BLaER1 (cell line): ENCODE results near the gene PTBP3.
"Not testable (repeated sequence)": the region's sequence is repeated elsewhere in the genome, so short reads cannot be mapped to it uniquely, and the experiment has no call there.

ENCODE experiments used
- H3K27ac ChIP-seq: shearing (Covaris generic); formaldehyde crosslinking; 2 replicates; pipeline ENCODE4 v1.8.1; 2022
- H3K27me3 ChIP-seq: shearing (Covaris generic); formaldehyde crosslinking; 2 replicates; pipeline ENCODE4 v1.8.1; 2022
- H3K36me3 ChIP-seq: shearing (Covaris generic); formaldehyde crosslinking; 2 replicates; pipeline ENCODE4 v1.8.1; 2022
- H3K4me1 ChIP-seq: shearing (Covaris generic); formaldehyde crosslinking; 2 replicates; pipeline ENCODE4 v1.8.1; 2022
- H3K4me2 ChIP-seq: shearing (Covaris generic); formaldehyde crosslinking; 2 replicates; pipeline ENCODE4 v1.8.1; 2022
- H3K4me3 ChIP-seq: shearing (Covaris generic); formaldehyde crosslinking; 2 replicates; pipeline ENCODE4 v1.8.1; 2022
- H3K9ac ChIP-seq: shearing (Covaris generic); formaldehyde crosslinking; 2 replicates; pipeline ENCODE4 v1.8.1; 2022
- H3K9me3 ChIP-seq: shearing (Covaris generic); formaldehyde crosslinking; 2 replicates; pipeline ENCODE4 v1.8.1; 2022
- H4K20me1 ChIP-seq: shearing (Covaris generic); formaldehyde crosslinking; 2 replicates; pipeline ENCODE4 v1.8.1; 2022
- Cebpa-rat ChIP-seq: shearing (Covaris generic); IDR thresholded peaks from 2 replicates; pipeline ENCODE4 v1.8.1; 2022

PTBP3 gene

DNA sequence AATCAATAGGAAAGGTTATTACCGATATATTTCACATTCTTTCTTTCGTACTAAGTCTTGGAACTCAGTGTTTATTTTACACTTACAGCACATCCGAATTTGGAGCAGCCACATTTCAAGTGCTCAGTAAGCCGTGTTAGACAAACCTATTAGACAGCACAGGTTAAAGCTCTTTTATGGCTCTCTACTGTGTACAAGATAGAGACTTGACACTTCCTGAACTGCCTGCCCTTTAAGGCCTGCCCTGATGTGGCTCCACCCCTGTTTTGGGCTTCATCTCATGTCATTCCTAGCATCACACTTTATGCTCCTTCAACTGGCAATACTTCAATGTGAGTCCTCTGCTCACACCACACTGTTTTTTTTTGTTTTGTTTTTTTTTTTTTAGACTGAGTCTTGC lies 134.8 kb downstream of the PTBP3 start:
- no peak overlapping the region for H3K4me2 ChIP-seq
- H3K4me3 ChIP-seq: no peak overlapping the region
- peaks cover 6% of the 10 kb centered on the region; the same call in 1 of the 2 replicates for H3K4me1 ChIP-seq
- H3K27ac ChIP-seq: no peak overlapping the region
- no peaks in the 10 kb centered on the region for H3K9me3 ChIP-seq
- H3K36me3 ChIP-seq: no peaks in the 10 kb centered on the region
- no peak for TF ChIP-seq Cebpa-rat
- H4K20me1 ChIP-seq: no peaks in the 10 kb centered on the region
- H3K27me3 ChIP-seq: no peaks in the 10 kb centered on the region
- no peak overlapping the region for H3K9ac ChIP-seq

DNA sequence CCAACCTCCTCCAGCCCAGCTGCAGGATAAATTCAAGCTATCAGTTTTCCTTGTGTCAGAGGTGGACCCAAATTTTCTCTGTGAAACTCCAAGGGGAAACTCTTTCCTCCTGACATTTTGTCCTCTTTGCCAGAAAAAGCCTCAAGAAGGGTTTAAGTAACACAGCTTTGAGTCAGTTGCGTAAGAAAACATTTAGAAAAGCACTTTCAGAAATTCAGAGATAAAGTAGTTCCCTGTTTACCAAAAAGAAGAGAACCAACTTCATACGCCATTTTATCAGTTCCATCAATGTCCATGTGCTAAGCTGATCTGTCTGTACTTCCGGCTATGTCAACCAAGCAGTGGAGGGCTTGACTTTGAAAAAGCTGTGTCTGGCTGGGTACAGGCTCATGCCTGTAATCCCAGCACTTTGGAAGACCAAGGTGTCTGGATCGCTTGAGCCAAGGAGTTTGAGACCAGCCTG lies 138.4 kb downstream of the PTBP3 start:
- Histone ChIP-seq H3K27me3 (no peaks in the 10 kb centered on the region), H3K36me3 (no peaks in the 10 kb centered on the region), H4K20me1 (no peaks in the 10 kb centered on the region), H3K4me2 (no peak overlapping the region), H3K27ac (no peak overlapping the region), H3K4me1 (peaks cover 6% of the 10 kb centered on the region; the same call in 1 of the 2 replicates), H3K9ac (no peak overlapping the region), H3K9me3 (no peaks in the 10 kb centered on the region), H3K4me3 (no peak overlapping the region)
- TF ChIP-seq Cebpa-rat: no peak

DNA sequence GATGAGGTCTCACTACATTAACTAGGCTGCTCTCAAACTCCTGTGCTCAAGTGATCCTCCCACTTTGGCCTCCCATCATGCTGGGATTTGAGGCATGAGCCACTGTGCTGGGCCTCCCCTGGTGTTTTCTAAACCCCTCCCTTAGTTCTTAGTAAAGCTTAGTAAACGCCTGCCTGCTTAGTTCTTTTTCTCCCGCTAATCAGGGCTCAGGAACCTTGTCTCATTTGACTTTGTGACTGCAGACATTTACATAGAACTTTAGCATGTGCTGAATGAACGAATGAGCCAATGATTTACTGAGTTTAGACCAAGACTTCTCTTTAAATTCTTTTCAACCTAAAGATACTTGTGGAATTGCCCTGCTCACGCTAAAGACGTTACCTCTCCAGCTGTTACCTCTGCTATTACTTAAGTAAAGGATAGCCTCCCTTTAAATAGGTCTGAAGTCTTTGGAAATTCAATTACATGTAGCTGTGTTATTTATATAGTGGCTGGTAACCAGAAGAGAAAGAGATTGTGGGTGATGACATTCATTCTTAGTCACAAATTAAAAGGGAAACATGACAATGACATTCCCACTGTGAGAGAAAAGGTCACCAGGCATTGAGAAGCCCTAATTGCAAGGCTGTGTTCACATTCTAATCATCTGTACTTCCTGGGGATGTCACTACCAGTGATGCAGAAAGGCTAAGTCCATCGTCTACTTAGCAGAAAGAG lies 139.7 kb downstream of the PTBP3 start:
- TF ChIP-seq Cebpa-rat: no peak
- no peak overlapping the region for H3K4me2 ChIP-seq

DNA sequence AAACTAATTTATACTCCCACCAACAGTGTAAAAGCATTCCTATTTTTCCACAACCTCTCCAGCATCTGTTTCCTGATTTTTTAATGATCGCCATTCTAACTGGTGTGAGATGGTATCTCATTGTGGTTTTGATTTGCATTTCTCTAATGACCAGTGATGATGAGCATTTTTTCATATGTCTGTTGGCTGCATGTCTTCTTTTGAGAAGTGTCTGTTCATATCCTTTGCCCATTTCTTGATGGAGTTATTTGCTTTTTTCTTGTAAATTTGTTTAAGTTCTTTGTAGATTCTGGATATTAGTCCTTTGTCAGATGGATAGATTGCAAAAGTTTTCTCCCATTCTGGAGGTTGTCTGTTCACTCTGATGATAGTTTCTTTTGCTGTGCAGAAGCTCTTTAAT lies 143.1 kb downstream of the PTBP3 start:
- not testable (repeated sequence) for H3K4me1 ChIP-seq, H3K4me2 ChIP-seq, H3K4me3 ChIP-seq, H3K27me3 ChIP-seq, H3K9ac ChIP-seq, H3K36me3 ChIP-seq, H3K9me3 ChIP-seq, H3K27ac ChIP-seq, H4K20me1 ChIP-seq

More for the DNA sequence above, 139.7 kb downstream of the PTBP3 start:
- Histone ChIP-seq H4K20me1 (no peaks in the 10 kb centered on the region), H3K4me1 (peaks cover 6% of the 10 kb centered on the region; the same call in 1 of the 2 replicates), H3K4me3 (no peak overlapping the region), H3K9ac (no peak overlapping the region), H3K36me3 (no peaks in the 10 kb centered on the region), H3K27me3 (no peaks in the 10 kb centered on the region), H3K9me3 (no peaks in the 10 kb centered on the region), H3K27ac (no peak overlapping the region)

DNA sequence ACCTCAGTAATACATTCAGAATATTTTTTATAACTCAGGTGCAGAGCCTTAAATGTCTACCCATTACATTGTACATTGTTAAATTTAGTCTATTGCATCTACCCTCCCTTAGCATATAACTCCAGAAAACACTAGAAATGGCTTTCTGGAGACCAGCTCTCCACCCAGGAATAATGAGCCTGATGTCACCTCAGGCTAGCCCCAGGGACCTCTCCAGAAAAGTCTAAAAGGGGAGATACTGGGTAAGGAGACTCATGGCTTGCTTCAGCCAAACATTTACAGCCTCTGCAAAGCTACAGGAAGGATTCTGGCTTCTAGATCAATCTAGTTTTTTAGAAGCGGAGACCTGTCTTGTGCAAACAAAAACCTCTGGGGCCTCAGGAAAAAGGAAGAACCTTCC lies 144.5 kb downstream of the PTBP3 start:
- TF ChIP-seq Cebpa-rat: no peak
- Histone ChIP-seq H3K4me1 (0 out of 2 replicates have a peak, but pooled peaks cover under 1% of the 10 kb centered on the region), H3K27ac (no peak overlapping the region), H3K36me3 (no peaks in the 10 kb centered on the region), H3K9ac (no peak overlapping the region), H3K27me3 (no peaks in the 10 kb centered on the region), H3K4me3 (no peak overlapping the region), H3K9me3 (no peaks in the 10 kb centered on the region), H3K4me2 (no peak overlapping the region), H4K20me1 (no peaks in the 10 kb centered on the region)

DNA sequence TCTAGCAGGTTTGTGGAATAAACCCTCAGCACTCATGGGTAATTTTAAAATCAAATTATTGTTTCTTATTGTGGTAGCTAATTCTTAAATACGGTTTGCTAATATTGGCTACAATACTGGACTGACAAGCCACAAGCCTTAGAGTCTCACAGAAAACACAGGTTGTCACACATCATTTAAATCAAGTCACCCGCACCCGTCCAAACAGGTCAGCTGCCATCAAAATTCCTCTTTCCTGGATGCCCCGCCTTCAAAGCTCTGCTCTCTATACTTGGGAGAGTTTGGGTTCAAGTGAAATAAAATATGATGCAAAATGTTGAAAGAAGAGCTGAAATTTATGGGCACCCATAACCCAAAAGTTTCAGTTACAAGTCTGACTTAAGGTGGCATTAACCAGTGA lies 146.0 kb downstream of the PTBP3 start:
- H3K4me2 ChIP-seq: no peak overlapping the region

DNA sequence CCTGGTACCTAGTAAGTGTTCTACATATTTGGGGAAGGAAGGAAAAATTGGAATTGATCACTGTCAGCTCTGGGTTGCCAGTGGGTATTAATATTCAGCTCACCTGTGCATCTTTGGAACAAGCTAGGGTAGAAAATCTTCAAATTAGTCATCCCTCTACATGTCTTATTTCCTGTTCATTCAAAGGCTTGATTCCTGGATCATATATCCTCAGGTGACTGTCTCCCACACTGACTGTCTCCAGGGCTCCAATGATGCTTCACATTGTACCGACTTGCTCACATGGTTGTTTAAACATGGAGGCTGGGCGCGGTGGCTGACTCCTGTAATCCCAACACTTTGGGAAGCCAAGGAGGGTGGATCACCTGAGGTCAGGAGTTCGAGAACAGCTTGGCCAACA lies 146.7 kb downstream of the PTBP3 start:
- Histone ChIP-seq H3K9me3 (peaks cover 7% of the 10 kb centered on the region; the same call in 1 of the 2 replicates), H3K4me1 (peaks cover 2% of the 10 kb centered on the region), H3K36me3 (no peaks in the 10 kb centered on the region), H3K9ac (no peak overlapping the region), H3K4me2 (no peak overlapping the region), H3K27me3 (no peaks in the 10 kb centered on the region), H4K20me1 (no peaks in the 10 kb centered on the region), H3K4me3 (no peak overlapping the region), H3K27ac (no peak overlapping the region)
- TF ChIP-seq Cebpa-rat: no peak

More for the DNA sequence above, 146.0 kb downstream of the PTBP3 start:
- Histone ChIP-seq H3K4me3 (no peak overlapping the region), H3K27me3 (no peaks in the 10 kb centered on the region), H3K4me1 (no peaks in the 10 kb centered on the region), H4K20me1 (no peaks in the 10 kb centered on the region), H3K9ac (no peak overlapping the region), H3K9me3 (peaks cover 7% of the 10 kb centered on the region; the same call in 1 of the 2 replicates), H3K27ac (no peak overlapping the region), H3K36me3 (no peaks in the 10 kb centered on the region)
- no peak for TF ChIP-seq Cebpa-rat

DNA sequence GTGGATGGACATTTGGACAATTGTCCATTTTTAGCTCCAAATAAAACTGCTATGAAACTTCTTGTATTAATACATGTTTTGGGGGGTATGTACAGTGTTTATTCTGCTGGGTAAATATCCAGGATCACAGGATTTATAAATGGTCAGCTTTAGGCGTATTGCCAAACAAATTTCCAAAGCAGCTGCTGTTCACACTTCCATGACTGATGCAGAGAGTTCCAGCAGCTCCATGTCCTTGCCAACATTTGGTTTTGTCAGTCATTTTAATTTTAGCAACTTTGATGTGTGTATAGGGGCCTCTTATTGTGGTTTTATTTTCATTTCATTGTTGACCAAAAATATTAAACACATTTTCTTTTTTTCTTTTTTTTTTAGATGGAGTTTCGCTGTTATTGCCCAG lies 148.5 kb downstream of the PTBP3 start:
- Histone ChIP-seq H3K9me3 (peaks cover 7% of the 10 kb centered on the region; the same call in 1 of the 2 replicates), H3K4me2 (no peak overlapping the region), H3K4me1 (peaks cover 20% of the 10 kb centered on the region), H3K27me3 (no peaks in the 10 kb centered on the region), H3K36me3 (no peaks in the 10 kb centered on the region), H3K4me3 (no peak overlapping the region), H4K20me1 (no peaks in the 10 kb centered on the region), H3K9ac (no peak overlapping the region), H3K27ac (no peak overlapping the region)
- TF ChIP-seq Cebpa-rat: no peak

DNA sequence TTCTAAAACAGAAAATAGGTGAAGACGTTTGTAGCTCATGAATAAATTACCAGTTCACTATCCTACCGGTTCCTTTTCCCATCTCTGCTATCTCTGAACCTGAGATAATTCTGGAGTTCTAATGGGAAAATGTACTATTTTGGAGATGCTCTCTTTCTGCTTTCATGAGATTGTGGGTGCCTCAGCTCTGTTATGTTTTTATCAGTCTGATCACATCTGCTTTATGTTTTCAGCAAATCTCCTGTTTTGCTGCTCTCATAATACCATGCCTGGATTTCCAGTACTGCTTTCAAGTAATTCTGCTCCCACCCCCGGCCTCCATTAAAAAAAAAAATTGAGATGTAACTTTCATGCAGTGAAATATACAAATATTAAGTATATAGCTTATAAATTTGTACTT lies 149.2 kb downstream of the PTBP3 start:
- Histone ChIP-seq H3K27ac (no peak overlapping the region), H4K20me1 (no peaks in the 10 kb centered on the region), H3K36me3 (no peaks in the 10 kb centered on the region), H3K9ac (no peak overlapping the region), H3K4me1 (peaks cover 26% of the 10 kb centered on the region), H3K27me3 (no peaks in the 10 kb centered on the region), H3K9me3 (peaks cover 7% of the 10 kb centered on the region; the same call in 1 of the 2 replicates), H3K4me2 (no peak overlapping the region), H3K4me3 (no peak overlapping the region)
- TF ChIP-seq Cebpa-rat: no peak

DNA sequence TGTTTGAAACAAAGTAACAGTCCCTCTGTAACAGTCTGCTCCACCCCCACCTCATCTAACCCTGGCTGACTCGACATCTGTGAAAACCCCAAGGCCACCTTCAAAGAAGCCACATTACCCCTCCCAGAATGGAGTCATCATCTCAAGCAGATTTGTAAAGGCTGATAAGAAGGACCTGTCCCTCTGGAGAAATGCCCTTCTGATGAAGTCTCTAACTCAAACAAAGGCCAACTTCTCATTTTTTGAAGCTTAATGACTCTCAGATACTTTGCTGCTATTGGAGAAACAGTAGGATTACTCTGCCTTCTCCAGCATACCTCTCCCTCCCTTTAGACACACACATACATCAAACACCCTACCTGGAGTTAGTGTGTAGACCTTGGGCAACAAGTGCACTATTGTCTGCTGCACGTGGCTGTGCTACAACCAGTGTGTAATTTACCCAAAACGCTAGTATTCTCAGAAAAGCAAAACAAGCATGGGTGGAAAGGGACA lies 153.0 kb downstream of the PTBP3 start:
- H3K27ac ChIP-seq: peak overlapping the region; percentile 50
- TF ChIP-seq Cebpa-rat: no peak

More for the DNA sequence above, 153.0 kb downstream of the PTBP3 start:
- peaks cover 7% of the 10 kb centered on the region; the same call in 1 of the 2 replicates for H3K9me3 ChIP-seq
- peak overlapping the region; percentile 76 for H3K4me2 ChIP-seq
- no peak overlapping the region for H3K4me3 ChIP-seq
- no peak overlapping the region; the same call in 1 of the 2 replicates for H3K9ac ChIP-seq
- H3K4me1 ChIP-seq: peaks cover 30% of the 10 kb centered on the region
- H4K20me1 ChIP-seq: no peaks in the 10 kb centered on the region
- H3K36me3 ChIP-seq: no peaks in the 10 kb centered on the region
- no peaks in the 10 kb centered on the region for H3K27me3 ChIP-seq
